Kasumi-1 (cell line): ENCODE results near the gene YARS2.

Source experiments
- DNase-seq, 2 experiments: peaks; one replicate each; lab custom pipeline; 2025; lab: John Stamatoyannopoulos, UW

Gene YARS2

DNA sequence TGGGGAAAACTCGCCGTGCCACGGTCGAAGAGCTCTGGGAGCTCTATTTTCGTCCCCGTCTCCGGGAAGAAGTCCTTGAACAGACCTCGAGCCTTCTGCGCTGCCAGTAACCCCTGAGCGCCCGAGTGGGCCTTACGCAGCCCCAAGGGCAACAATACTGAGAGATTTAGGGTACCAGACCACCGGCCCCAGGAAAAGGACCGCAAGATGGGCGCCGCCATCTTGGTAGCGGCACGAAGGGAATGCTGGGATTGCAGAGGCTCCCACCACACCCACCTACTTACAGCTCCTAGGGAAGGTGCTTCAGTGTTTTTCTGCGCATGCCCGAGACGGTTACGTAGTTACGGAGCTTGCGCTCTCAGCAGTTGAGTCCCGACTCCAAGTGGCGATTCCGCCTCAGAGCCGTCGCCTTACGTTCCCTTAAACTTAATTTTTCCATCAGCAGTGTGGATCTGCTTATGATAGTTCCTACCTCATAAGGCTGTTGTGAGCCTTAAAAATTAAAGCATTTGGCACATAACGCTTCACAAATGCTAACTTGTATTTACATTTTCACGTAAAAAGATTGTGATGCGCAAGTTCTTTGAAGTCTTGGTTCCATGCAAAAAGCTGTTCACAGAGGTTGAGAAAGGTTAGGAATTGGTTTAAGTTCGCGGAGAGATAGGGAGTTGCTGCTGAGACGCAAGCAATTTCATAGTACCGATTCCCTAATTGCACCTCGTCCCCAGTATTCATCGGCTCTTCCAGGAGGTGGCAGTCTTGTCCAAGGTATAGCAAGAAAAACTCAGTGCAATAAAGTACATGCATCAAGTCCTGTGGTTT lies at the start of gene YARS2:
Gene YARS2 (minus strand): TSS at position 244 of the 822 bp plus-strand sequence. CDS start 23 bp downstream, at position 221.
- peak; percentile 96 to 97 for DNase-seq

- DNase-seq = no peak
Measured at GRCh38 chr12:32804301-32804700, 48.6 kb upstream of the YARS2 start.

DNA sequence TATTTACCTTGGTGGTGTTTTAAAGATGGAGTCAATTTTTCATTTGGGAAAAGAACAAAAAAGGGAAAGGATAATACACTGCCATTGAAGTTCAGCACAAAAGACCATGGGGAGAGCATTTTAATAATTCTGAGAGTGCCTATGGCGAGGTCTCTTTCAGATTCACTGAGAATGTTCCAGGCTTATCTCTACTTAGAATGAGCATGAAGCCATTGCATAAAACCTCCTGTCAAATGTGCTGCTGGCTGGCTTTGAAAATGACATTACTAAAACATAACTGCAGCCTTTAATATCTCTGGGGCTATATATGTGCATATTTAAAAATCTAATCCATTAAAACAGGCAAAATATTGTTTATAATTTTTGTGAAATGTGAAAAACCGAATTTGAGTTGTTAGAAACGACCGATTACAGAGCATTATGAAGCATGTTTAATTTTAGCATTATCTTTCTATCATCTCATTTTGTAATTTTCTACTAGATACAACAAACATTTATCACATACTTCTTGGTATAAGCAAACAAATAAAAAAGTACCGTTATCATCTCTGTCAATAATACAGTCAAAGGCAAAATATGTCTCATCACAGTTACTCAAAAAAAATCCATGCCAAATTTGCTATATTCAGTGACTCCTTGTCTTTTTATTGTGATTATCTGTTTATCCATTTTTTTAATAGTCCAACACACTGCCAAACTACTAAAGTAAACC lies 45.7 kb upstream of the YARS2 start:
- DNase-seq = no peak

GRCh38 chr12:32794281-32794680 lies 38.6 kb upstream of the YARS2 start:
- no peak for DNase-seq

GRCh38 chr12:32789916-32790315 lies 34.2 kb upstream of the YARS2 start:
- DNase-seq = no peak

DNA sequence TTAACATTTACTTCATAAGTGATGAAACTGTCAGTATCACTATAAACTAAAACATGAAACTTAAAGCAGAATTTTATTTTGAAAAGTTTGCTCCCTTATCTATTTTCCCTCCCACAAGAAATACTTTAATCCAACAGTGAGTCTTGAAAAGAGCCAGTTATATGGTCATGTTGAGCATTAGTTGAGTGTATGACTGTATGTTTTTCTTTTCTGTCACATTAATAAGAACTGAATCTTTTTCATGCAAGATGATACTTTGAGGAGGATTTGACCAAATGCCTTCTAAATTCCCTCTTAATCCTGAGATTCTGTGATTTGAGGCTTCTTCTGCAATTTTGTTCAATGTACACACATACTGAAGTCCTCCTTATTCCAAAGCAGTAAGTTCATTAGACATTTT lies 33.7 kb upstream of the YARS2 start:
- DNase-seq = no peak

- no peak for DNase-seq
Measured at GRCh38 chr12:32788405-32788804, 32.7 kb upstream of the YARS2 start.

DNA sequence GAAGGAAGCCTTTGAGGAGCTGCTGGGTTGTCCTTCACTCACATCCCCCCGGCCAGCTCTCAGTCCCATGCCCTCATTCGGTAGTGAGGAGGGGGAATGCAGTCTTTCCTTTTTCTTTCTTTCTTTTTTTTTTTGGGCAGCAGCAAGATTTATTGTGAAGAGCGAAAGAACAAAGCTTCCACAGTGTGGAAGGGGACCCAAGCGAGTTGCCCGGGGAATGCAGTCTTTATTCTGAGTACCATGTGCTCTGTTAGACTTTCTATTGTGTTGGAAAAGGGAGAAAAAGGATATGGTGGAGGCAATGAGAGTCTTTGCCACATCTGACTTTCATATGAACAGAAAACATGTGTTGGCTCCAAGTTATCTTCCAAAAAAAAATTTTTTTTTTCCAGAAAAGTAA lies 29.9 kb upstream of the YARS2 start:
- no peak for DNase-seq

GRCh38 chr12:32783029-32783428 lies 27.3 kb upstream of the YARS2 start:
- no peak for DNase-seq

- DNase-seq = no peak
Measured at GRCh38 chr12:32780071-32780470, 24.4 kb upstream of the YARS2 start.

DNA sequence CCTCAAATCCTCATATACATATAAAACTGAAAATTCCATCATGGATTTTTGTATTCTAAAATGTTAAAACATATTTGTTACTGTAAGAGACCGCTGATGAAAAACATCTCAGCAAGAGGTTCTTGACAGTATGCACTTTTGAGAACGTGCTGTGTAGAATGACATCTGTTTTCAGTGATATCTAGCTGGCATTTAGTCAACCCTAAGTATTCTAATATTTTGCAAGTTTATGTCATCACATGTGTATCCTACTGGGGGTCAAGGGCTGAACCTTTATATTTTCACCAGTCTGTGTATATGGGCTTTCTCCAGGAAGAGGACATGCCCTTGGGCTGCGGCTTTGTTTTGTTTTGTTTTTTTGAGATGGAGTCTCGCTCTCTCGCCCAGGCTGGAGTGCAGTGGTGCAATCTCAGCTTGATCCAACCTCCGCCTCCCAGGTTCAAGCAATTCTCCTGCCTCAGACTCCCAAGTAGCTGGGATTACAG lies 22.0 kb upstream of the YARS2 start:
- DNase-seq = no peak

DNA sequence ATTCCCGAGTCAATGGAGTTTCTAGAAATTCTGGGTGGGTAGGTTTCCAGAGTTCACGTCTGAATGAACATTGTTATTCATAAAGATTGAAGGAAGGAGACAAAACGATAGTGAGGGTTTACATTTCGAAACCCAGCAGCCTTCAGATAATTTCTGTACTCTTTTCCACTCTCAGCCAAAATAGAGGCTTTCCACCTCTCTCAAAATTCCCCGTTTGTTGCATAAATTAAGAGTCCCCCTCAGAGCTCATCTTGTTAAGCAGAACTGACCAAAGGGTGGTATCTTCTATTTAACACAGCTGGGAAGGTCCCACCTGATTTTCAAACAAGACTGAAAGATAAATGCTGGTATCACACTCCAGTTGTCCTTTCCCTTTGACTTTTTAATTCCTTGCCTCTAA lies 21.5 kb upstream of the YARS2 start:
- no peak for DNase-seq

- DNase-seq = no peak
Measured at GRCh38 chr12:32776258-32776657, 20.6 kb upstream of the YARS2 start.

- DNase-seq = no peak
Measured at GRCh38 chr12:32773691-32774090, 18.0 kb upstream of the YARS2 start.

DNA sequence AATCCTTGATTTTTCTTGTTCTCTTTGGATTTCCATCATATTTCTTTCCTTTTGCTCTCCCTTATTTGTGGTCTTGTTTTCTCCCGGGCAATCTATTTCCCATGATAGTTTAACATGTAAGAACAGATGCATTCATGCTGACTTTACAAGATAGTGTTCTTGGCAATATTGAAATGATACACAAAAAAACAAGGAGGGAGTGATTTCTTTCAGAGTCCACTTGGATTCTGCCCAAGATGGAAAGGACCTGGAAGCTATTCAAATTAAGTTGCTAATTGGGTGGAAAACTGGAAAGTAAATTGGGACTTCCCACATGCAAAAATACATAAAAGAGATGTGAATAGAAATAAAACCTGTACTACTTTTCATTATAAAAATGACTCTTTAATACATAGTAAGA lies 14.4 kb upstream of the YARS2 start:
- DNase-seq = no peak

DNA sequence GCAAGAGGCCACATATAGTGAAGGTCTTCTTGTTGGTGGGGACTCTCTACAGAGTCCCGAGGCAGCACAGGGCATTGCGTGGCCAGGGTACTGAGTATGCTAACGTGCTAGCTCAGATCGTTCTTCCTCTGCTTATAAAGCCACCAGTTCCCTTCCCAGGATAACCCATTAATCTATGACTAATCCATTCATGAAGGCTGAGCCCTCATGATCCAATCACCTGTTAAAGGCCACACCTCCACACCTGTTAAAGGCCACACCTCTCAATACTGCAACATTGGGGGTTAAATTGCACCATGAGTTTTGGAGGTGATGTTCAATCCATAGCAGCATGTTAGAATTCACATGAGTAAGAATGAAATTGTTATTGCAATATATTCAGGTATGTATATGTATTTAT lies 12.8 kb upstream of the YARS2 start:
- no peak for DNase-seq

- DNase-seq = no peak
Measured at GRCh38 chr12:32765906-32766305, 10.2 kb upstream of the YARS2 start.

DNA sequence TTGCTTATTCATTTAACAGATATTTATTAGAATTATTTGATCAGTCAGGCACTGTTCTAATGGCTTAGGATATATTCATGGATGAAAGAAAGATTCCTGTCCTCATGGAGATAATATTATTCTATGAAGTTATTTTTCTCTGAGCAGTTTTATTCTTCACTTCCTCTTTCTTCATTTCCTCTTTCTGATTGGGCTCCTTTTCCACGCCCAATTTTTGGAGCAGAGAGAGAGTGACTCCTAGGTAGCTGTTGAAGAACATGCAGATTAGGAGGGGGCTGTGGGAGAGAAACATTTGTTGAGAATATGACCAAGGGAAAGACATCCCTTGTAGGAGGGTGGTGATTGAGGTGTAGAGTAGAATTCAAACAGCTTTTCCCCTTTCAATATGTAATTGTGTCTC lies 6.0 kb upstream of the YARS2 start:
- peak; percentile 84 to 88 for DNase-seq

DNA sequence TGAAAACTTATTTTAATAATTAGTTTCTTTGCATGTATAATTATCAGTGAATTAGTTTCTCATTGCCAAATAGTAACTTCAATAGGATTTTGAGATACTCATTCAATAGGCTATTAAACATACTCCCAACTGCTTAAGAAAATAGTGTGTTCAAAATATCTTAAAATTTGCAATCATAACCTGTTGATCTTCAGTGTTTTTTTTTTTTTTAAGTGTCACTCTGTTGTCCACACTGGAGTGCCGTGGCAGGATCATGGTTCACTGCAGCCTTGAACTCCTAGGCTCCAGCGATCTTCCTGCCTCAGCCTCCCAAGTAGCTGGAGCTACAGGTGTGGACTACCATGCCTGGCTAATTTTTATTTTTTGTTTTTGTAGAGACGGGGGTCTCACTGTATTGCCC lies 1.5 kb upstream of the YARS2 start:
- DNase-seq = no peak

GRCh38 chr12:32756476-32757066 lies 874 bp upstream of the YARS2 start:
- no peak for DNase-seq

DNA sequence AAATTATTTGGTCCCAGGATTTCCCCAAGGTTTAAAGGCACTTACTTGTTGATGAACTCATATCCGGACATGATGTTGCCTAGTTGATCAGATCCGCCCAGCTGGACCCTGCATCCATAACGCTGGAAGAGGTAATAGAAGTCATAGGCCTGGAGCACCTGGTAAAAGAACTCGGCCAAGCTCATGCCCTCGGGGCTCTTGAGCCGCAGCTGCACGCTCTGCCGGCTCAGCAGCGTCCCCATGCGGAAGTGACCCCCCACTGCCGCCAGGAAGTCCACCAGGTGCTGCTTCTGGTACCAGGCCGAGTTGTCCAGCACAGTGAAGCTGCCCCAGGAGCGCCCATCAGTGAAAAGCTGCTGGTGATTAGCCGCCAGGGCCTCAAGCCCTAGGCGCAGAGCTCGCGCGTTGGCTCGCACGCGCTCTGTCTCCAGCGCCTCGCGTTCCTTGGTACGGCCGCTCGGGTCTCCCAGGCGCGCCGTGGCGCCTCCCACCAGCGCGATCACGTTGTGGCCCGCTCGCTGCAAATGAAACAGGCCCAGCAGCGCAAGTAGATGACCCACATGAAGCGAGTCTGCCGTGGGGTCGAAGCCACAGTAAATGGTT lies 545 bp downstream of the YARS2 start:
- peak; percentile 58 to 62 for DNase-seq

- DNase-seq = peak; percentile 5 to 24
Measured at GRCh38 chr12:32754111-32754510, 1.6 kb downstream of the YARS2 start.

GRCh38 chr12:32753605-32754004 lies 2.1 kb downstream of the YARS2 start:
- DNase-seq = no peak
